Stimulated activated naive CD4-positive, alpha-beta T cell (primary cell): ENCODE measurements around the gene SHMT1.
"Not testable (repeated sequence)": the region's sequence is repeated elsewhere in the genome, so short reads cannot be mapped to it uniquely, and the experiment has no call there.

Source experiments
- DNase-seq, 6 experiments: peaks; one replicate each; lab custom pipeline; 2025; lab: John Stamatoyannopoulos, UW

SHMT1 gene

DNA sequence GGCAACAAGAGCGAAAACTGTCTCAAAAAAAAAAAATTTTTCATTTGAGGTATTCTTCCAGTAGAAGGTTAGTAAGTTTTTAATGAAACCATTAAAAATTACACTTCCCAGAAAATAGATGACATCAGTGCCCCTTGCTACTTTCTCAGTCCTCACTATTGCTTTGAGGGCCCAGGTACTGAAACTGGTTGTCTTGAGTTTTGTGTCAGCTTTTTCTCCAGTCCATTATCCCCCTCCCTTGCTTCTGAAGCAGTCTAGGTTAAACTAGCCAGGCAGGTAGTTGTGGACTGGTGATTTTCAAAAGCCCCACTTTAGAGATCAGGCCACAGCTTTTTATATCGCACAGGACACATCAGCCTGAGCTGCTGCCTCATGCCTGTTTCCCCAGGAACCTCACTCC is 37.3 kb downstream of the SHMT1 start:
- DNase-seq: no peak

- no peak for DNase-seq
Observed at GRCh38 chr17:18324140-18325050, 39.0 kb downstream of the SHMT1 start.

GRCh38 chr17:18323507-18324139 is 39.7 kb downstream of the SHMT1 start:
- DNase-seq: no peak

DNA sequence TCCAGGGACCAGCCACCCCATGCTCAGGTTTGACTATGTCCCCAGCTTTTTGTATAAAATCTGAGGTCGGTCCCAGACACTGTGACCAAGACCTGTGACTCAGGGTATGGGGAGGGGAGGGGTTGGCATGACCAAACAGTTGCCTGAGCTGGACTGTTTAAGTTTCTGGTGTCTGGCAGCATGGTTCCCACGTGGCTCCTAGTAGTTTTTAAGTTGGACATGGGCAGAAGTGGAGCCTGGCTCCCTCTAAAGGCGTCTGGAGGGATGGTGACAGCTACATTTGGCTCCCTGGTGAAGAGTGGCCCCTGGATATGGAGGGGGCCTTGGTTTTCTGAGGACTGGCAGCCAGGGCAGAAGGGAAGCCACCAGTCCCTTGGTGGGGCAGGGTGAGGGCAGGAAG is 40.3 kb downstream of the SHMT1 start:
- DNase-seq: no peak

- no peak for DNase-seq
Observed at GRCh38 chr17:18322522-18322921, 40.8 kb downstream of the SHMT1 start.

GRCh38 chr17:18321309-18321708 is 42.0 kb downstream of the SHMT1 start:
- DNase-seq: no peak

DNA sequence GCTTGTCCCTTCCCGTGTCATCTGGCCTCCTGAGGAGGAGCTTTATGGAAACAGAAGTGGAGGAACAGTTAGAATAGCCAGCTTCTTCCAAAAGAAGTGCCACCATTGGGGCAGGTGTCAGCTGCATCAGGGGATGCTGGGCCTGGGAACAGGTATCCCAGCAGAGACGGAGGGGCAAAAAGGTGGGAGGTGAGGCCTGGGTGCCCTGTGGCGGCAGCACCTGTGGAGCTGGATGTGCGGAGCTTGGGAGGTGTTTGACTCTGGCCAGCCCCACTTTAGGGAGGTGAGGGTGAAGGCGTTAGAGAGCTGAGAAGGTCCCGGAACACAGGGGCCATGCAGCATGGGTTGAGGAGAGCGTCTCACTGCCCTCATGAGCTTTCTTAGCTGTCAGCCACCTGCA is 43.0 kb downstream of the SHMT1 start:
- DNase-seq: no peak

- DNase-seq: peak in 1 of 6 experiments; percentile 11
Observed at GRCh38 chr17:18319604-18320256, 43.6 kb downstream of the SHMT1 start.

- DNase-seq: no peak
Observed at GRCh38 chr17:18318771-18319450, 44.4 kb downstream of the SHMT1 start.

GRCh38 chr17:18318117-18318516 is 45.2 kb downstream of the SHMT1 start:
- DNase-seq: no peak

DNA sequence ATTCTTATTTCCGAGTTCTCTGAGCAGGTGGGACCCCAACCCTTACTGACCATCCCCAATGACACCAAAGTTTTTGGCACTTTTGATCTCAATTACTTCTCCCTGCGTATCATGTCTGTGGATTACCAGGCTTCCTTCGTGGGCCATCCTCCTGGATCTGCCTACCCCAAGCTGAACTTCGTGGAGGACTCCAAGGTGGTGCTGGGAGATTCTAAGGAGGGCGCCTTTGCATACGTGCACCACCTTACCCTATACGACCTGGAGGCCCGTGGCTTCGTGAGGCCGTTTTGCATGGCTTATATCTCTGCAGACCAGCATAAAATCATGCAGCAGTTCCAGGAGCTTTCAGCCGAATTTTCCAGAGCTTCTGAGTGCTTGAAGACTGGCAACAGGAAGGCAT is 47.4 kb downstream of the SHMT1 start:
- no peak for DNase-seq

DNA sequence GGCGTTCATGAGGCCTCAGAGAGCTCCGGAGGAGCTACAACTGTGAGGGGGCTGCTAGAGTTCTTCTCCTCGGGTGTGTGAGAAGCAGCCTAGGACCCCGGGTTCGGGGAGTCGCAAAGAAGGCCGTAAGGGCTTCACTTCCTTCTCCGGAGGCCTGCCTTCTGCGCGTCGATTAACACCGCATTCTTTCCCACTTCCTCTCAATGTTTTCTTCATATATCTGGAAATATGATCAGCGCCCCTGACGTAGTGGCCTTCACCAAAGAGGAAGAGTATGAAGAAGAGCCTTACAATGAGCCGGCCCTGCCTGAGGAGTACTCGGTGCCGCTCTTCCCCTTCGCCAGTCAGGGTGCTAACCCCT is 47.8 kb downstream of the SHMT1 start:
- peak in 3 of 6 experiments; percentile 31 to 71 (median 57) for DNase-seq

DNA sequence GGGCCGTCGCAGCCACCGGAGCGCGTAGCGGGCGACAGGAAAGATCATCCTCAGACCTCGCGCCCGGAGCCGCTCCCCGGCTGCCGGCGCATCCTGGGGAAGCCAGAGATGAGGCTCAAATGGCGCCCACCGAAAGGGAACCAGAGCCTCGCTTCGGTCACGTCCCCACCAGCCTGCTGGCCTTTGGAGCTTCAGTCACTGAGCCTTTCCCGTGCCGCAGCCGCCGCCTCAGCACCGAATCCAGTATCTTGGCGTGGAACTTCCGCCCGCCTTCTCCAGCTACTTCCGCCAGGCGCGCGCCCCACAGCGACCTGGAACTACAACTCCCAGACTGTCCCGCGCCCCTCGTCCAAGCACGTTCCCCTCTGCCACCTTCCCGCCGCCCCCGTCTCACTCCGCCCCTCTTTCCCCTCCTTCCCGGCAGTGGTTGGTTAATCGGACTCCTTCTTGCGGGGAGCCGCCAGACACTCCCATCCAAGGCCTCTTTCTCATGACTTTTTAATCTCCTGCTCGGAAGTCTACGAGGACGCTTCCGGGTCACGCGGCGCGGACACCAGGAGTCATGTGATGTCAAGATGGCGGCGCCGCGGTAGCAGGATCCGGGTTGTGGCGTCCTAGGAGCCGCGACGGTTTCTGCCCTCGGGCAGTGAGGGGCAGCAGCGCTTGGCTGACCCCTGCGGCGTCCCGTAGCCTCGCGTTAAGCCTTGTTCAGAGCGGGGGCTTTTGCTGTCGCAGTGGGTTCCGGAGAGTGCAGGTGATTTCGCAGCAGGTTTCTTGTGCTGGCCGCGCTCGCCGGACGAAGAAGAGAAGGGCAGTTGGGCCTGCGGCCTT is 48.4 kb downstream of the SHMT1 start, which contains the start of the genes SMCR8 and TOP3A:
Gene SMCR8, plus strand, starts transcription at position 563 of the 831 bp plus-strand sequence. CDS start 497 bp downstream, outside the sequence.
Gene TOP3A, minus strand, starts transcription at position 264 of the 831 bp plus-strand sequence. Its CDS starts 216 bp downstream, at position 48.
- peak; percentile 94 to 98 (median 97) for DNase-seq

GRCh38 chr17:18314059-18314730 is 49.2 kb downstream of the SHMT1 start:
- peak in 1 of 6 experiments; percentile 57 for DNase-seq

- no peak for DNase-seq
Observed at GRCh38 chr17:18309202-18309601, 54.1 kb downstream of the SHMT1 start.

- DNase-seq: not testable (repeated sequence)
Observed at GRCh38 chr17:18303206-18303605, 60.1 kb downstream of the SHMT1 start.

GRCh38 chr17:18300725-18301480 is 62.4 kb downstream of the SHMT1 start:
- no peak for DNase-seq

DNA sequence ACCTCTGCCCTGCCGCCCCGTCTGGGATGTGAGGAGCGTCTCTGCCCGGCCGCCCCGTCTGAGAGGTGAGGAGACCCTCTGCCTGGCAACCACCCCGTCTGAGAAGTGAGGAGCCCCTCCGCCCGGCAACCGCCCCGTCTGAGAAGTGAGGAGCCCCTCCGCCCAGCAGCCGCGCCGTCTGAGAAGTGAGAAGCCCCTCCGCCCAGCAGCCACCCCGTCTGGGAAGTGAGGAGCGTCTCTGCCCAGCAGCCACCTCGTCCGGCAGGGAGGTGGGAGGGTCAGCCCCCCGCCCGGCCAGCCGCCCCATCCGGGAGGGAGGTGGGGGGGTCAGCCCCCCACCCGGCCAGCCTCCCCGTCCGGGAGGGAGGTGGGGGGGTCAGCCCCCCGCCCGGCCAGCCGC is 65.3 kb downstream of the SHMT1 start:
- DNase-seq: not testable (repeated sequence)

DNA sequence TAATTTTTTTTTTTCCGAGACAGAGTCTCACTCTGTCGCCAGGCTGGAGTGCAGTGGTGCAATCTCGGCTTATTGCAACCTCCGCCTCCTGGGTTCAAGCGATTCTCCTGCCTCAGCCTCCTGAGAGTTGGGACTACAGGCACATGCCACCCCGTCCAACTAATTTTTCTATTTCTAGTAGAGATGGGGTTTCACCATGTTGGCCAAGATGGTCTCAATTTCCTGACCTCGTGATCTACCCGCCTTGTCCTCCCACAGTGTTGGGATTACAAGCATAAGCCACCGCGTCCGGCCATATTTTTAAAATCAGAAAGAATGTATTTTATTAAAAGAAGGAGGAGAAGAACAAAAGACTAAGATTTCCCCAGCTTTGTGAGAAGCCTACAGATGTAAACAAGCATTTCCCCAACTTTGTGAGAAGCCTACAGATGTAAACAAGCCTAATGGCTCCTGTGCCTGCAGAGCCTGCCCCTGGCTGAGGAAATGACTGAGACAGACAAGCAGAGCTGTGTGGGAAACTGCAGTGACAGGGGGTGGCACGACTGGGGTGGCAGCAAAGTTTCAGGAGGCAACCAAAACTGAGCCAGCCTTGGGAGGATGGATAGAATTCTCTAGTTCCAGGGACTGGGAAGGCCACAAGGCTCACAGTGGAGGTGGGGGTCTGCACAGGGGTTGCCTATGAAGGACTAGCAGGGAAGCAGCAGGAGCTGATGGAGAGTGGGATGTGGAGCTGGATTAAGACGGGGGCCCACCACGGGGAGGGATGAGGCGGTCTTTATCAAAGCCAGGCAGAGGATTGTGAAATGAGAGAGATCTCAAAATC is 71.4 kb downstream of the SHMT1 start:
- DNase-seq: no peak
